DMS153 treated with DMSO at 0.1 percent for 48 hours (cell line): ENCODE results near the gene LONP2.
"Not testable (repeated sequence)": the region's sequence is repeated elsewhere in the genome, so short reads cannot be mapped to it uniquely, and the experiment has no call there.

ENCODE experiments used
- DNase-seq: peaks from one replicate; lab custom pipeline; 2025; ENCODE audit not compliant: unreplicated experiment; lab: John Stamatoyannopoulos, UW

Gene LONP2

DNA sequence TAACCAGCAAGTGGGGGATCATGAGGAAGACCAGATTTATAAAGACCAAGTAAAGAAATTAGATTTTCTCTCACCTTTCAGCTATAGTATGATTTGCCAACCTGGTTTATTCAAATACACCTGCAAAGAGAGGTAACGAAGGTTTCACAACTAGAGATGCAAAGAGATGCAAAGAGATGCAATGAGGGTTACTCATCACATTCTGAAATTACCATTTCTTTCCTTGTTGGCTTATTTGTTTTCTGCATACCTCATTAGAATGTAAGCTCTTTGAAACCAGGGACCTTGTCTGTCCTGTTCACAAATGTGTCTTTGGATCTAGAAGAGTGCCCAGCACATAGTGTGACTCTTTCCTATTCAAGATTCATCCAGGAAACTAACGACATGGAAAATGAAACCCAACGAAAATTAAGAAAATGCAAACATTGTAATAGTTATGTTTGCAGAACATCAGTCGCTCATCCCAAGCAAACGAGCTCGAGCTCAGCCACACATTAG, 9.0 kb upstream of the LONP2 start:
- no peak for DNase-seq

DNA sequence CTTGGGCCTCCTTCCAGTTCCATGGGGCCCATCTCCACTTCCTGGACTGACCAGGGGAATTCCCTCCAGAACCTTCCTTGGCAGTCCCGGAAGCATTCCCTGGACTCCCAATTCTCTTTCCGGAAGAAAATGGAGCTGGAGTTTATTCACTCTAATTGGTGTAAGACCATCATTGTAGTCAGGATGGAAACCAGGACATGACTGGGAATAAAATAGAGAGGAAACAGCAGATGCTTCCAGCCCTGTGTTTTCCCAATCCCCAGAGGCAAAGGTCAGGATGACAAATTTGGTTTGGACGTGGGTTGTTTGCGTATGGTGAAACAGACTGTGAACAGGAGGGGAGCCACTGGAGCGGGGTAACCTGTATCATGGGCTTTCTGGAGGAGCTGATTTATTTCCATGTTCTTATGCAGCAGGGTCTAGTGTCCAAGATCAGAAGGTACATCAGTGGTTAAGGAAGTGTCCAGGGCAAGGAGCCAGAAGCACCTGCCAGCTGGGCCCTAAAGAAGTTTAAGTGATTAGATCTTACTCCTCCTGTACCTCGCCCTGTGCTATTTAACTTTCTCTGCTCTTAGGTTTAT, 8.5 kb upstream of the LONP2 start:
- DNase-seq: no peak

DNA sequence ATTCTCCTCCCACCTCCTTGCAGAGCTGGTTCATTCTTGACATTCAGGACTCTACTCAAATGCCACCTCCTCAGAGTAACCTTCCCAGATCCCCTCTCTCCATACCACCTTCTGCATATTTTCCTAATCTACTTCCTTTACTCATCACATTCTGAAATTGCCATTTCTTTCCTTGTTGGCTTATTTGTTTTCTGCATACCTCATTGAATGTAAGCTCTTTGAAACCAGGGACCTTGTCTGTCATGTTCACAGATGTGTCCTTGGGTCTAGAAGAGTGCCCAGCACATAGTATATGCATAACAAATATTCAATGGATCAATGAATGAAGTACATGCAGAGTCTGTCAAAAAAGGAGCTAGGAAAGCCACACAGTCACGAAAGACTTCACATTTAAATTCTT, 7.8 kb upstream of the LONP2 start:
- no peak for DNase-seq

GRCh38 chr16:48240147-48240546, 4.0 kb upstream of the LONP2 start:
- not testable (repeated sequence) for DNase-seq

DNA sequence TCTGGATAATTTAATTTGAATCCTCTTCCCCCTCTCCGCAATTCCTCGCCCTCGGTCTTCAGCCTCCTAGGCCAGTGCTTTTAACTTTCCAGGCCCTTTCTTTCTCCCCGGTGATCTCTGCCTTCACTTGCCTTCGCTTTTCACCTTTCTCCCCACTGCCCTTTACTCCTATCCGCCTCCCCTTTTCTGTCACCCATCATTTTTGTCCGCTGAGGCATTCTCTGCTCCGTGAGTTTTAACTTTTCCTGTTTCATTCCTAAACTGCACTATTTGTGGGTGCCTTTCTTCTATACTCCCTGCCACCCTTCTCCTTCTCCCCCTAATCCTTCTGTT, 729 bp downstream of the LONP2 start:
- DNase-seq: no peak

DNA sequence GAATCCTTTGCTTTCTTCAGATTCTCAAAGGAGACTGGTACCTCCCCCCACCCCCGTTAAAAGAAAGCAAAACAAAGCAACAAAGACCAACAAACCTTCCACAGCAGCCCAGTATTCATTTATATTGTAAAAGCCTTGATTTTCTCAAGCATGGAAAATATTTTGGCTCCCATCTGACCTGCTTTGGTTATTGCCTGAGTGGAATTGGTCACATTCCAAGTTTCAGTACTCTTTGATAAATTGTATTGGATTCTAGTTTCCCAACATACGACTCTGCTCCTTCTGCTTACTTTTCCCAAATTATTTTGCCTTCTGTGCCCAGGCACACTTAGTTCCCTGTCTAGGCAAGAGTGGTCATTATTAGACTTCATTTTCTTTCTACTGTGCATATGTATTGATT, 2.0 kb downstream of the LONP2 start:
- DNase-seq: no peak

- DNase-seq: no peak
These were observed 3.2 kb downstream of the LONP2 start, which contains the start of gene ABCC11 for GRCh38 chr16:48247311-48247710. TSS of gene ABCC11 (minus strand) at chr16:48247539. CDS start at chr16:48231921, 15,618 bp downstream.

- no peak for DNase-seq
These were observed 6.6 kb downstream of the LONP2 start for GRCh38 chr16:48250520-48251278.

DNA sequence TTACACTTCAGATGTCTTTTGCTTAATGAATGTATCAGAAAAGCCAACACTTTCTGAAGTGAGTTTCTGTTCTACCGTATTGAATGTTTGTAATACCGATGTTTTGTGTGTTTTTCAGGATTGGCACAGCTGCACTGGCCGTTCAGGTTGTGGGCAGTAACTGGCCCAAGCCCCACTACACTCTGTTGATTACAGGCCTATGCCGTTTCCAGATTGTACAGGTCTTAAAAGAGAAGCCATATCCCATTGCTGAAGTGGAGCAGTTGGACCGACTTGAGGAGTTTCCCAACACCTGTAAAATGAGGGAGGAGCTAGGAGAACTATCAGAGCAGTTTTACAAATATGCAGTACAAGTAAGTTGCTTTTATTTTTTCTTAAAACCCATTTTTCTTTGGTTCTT, 7.9 kb downstream of the LONP2 start:
- no peak for DNase-seq

GRCh38 chr16:48256579-48257177, 12.6 kb downstream of the LONP2 start:
- no peak for DNase-seq

DNA sequence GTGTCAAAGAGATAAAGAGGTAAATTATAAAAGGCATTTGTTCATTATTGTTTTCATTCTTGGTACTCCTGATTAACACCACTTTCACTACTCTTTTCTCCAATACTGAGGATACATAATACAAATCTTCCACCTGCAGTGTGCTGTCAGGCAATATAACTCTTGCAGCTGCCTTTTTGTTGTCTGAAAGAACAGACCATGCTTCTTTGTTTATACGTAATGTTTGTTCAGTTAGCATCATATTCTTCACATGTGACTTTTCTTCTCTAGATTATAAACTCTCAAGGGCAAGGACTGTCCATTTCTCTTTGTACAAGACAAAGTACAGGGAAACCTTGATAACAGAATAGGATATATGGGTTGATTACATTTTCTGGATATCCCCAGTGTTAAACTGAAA, 17.5 kb downstream of the LONP2 start:
- DNase-seq: no peak

DNA sequence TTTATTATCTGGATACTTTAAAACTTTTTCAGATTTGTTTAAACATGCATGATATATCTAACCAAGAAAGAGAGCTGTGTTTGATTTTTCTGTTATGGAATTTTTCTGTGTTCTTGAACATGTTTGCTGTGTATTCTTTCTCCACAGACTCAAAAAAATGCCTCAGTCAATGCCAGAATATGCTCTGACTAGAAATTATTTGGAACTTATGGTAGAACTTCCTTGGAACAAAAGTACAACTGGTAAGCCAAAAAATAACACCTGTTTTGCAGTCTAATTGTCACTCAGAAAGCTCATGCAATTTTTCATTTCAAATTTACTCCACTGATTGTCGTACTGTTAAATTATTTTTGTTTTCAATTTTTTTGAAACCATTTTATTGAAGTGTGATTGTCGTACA, 18.5 kb downstream of the LONP2 start:
- no peak for DNase-seq

DNA sequence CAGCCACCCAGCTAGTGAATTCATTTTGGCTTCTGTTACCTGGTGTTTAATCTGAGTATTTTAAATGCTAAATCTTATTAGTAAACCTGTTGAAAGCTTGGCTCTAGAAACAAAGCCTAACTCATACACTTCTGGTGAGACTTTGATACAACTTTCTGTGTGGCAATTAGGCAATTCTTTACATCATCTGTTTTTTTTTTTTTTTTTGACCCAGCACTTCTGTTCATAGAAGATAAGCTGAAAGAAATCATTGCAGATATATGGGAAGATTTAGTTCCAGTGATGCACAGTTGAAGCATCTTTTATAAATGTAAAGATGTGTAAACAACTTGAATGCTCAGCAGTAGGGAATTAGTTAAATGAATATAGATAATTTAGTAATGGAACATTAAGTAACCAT, 24.9 kb downstream of the LONP2 start:
- DNase-seq: no peak

GRCh38 chr16:48271728-48272127, 27.6 kb downstream of the LONP2 start:
- DNase-seq: no peak

GRCh38 chr16:48272837-48273421, 28.8 kb downstream of the LONP2 start:
- DNase-seq: no peak

DNA sequence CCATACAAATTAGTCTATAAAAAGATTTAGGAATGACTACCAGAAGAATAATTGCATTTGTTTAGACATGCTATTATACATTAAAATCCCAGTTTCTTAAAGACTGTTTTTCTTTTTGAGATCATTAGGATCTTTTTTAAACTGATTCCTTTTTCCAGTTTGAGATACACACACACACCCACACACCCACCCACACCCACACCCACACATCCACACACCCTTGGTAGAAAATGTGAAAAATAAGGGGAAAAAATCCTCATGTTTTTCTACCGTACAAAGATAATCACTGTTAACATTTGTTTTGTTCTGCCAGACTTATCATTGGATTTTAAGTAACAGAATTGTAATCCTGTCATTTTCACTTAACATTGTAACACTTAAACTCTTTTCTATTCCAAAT, 30.4 kb downstream of the LONP2 start:
- no peak for DNase-seq

DNA sequence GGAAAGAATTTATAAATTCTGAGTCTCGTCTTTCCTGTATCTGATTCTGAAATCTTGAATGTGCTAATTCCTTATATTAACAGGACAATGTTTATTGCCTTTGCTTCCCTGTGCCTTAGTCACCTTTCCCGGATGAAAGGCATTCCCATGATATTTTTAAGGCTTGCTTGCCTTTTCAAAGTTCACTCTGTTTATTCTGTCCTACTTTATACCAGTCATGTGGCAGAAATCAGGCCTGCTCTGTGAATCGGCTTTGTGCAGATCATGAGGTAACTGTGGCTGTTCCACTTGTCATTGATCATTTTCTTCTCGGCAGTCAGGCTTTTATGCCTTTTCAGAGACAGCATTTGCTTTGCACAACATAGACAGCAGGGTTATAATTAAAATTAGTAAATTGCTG, 32.0 kb downstream of the LONP2 start:
- no peak for DNase-seq

GRCh38 chr16:48277158-48277557, 33.1 kb downstream of the LONP2 start:
- no peak for DNase-seq

DNA sequence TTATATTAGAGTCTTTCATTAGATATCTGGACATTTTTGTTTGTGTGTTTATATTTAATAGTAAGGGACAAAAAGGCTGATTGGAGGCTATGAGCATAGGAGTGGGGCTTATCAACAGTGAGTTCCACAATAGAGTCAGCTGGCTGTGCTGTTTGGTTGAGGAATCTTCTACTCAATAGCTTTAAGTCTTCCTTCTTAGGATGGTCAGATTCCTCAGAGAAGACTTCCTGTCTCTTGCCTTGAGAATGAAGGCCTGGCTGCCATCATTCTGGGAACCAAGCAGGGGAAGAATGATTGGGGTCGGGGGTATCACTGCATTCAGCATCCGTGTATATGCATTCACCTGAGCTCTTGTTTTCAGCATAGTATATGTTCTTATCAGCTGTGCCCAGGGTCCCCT, 35.1 kb downstream of the LONP2 start:
- DNase-seq: no peak

DNA sequence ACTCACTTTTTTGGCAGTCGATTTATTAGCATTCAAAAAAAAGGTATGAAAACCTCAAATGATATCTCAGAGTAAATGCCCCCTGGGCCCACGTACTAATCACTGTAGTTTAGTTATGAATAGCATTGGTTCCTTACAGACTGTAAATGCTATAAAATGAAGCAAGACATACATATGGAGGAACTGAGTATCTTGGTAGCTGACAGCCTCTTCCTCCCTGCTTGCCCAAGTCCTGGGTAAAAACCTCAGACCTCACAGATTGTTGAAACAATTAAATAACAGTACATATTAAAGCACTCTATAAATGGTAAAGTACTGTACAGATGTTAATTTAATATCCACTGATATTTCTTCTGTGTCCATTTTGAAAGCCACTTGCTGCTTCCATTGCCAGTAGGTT, 36.4 kb downstream of the LONP2 start:
- DNase-seq: no peak

- DNase-seq: no peak
These were observed 38.6 kb downstream of the LONP2 start for GRCh38 chr16:48282636-48283263.
